Ramos (cell line): ENCODE results near the gene SPAG9.

Source experiments
- in situ Hi-C: fragments of 300-500 bp; cut with MboI; formaldehyde crosslinking; loops from one replicate; pipeline ENCODE4 v1.14.3; 2022; ENCODE audit warnings: low sequenced_read_pairs; ENCODE audit not compliant: unreplicated experiment

SPAG9 gene

DNA sequence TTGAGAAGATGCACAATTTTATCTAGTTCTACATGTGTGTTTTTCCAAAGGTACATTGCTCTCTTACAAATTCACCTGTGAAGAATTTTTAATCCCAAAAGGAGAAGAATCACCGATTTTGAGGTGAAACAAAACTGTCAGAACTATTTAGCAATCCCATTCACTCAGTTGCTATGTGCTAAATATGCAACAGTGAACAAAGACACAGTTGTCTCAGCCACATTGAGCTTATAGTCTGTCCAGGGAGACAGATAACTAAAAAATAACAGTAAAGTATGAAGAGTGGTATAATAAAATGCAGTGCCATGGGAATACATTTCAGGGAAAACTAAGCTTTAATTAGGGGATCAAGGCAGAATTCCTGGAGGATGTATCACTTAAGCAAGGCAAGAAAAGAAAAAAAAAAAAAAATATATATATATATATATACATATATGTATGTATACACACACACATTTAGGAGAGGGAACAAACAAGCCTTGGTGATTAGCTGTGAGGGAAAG lies 110.4 kb downstream of the SPAG9 start:
- in situ Hi-C loops = no loop called here

DNA sequence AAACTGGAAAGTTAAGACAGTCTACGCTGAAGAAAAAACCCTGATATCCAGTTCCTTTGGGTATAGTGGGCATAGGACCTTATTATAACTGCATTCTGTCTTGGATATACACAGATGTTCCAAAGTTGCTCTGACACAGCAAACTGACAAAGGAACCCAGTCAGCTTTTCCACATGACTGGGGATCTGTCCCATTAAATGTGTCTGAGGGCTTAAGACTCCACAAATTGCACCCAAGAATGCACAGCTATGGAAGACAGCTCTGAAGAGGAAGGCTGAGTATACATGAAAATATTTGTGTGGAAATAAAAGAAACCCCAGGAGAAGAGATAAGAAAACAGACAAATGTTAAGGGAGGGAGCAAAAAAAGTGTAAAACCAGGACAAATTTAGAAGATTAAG lies 114.1 kb downstream of the SPAG9 start:
- in situ Hi-C loops = loop anchor here (10.0 kb wide), 1 partner anchor 148 kb away; the partner anchor contains the start of gene NME1

DNA sequence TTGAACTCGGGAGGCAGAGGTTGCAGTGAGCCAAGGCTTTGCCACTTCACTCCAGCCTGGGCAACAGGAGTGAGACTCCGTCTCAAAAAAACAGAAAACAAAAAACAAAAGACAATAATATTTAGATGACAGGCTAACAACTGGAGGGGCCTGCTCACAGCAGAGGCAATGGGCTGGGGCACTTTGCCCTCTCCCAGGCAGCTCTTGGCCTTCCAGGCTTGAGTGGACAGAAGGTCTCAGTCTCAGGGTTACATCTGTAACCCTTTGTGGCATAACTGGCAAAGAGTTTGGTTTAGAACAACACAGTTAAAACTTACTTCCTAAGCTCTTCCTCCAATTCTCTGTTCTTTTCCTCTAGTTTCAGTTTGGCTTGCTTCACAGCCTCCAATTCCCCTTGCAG lies 114.9 kb downstream of the SPAG9 start:
- in situ Hi-C loops = loop anchor here (10.0 kb wide), 1 partner anchor 149 kb away; the partner anchor contains the start of gene NME1

DNA sequence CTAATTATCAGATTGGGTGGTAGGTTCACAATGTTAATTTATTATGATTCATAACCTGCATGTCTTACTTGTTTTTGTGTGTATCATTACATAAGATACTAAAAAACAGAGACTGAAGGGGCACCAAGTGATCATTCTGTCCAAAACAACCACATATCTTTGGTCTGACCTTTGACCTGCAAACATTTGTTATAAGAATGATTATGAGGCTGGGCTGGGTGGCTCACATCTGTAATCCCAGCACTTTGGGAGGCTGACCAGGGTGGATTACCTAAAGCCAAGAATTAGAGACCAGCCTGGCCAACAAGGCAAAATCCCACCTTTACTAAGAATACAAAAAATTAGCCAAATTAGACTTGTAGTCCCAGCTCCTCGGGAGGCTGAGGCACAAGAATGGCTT lies 116.4 kb downstream of the SPAG9 start:
- in situ Hi-C loops = loop anchor here (10.0 kb wide), 1 partner anchor 151 kb away; the partner anchor contains the start of gene NME1

DNA sequence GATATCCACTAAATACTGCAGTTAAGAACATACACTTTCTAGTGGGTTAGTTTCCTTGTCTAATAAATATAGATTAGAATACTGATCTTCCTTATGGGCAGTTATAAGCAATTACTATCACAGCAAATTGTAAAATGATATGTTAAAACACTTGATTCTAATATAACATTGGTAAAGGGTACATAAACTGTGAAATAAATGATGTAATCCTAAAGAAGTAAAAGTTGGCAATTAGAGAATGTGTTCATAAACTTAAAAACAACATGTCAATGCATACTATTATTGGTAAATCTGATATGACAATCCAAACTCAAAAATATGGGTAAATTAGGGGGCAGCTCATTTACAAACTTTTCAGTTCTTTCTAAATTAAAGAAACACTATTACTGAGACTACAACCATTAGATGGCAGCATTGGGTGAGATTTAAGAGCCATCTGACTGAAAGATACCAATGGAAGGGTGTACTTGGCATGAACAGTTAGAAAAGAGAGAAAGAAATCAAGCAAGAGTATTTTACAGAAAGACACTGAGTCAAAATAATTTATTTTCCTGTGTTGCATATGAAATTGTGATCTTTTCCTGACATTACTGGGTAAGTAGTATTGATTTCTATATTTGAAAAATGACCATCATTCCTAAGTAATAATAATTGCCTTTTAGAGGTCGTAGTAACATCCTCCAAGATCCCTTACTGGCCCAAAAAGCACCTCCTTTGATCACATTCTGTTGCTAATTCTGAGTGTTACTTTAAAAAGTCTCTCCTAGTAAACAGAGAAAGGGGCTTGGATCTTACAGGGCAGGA lies 119.6 kb downstream of the SPAG9 start:
- in situ Hi-C loops = loop anchor here (10.0 kb wide), 1 partner anchor 154 kb away; the partner anchor contains the start of gene NME1

DNA sequence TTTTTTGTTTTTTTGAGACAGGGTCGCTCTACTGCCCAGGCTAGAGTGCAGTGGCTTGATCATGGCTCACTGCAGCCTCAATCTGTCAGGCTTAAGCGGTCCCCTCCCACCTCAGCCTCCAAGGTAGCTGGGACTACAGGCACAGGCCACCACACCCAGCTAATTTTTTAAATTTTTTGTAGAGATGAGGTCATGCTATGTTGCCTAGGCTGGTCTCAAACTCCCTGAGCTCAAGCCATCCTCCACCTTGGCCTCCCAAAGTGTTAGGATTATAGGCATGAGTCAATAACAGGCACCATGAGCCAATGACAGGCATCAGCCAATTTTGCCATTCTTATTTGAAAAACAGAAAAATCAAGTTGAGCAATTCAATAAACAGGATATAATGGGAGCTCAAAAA lies 125.0 kb downstream of the SPAG9 start:
- in situ Hi-C loops = no loop called here

DNA sequence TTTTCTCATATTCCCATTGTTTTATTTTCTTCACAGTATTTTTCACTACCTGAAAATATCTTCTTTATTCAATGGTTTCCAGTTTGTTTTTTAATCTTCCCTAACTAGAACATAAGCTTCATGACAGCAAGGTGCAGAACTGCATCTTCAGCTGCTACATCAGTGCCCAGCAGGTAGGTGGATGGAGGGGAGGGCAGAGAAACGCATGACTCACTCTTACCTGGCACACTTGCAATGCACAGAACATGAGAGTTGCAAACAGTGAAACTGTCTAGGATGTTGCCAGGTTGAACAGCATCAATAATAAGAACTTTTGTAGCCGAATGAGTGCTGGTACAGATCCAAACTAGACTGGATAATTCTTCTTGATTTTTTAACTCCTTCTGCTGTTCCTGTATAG lies 127.1 kb downstream of the SPAG9 start:
- in situ Hi-C loops = no loop called here

DNA sequence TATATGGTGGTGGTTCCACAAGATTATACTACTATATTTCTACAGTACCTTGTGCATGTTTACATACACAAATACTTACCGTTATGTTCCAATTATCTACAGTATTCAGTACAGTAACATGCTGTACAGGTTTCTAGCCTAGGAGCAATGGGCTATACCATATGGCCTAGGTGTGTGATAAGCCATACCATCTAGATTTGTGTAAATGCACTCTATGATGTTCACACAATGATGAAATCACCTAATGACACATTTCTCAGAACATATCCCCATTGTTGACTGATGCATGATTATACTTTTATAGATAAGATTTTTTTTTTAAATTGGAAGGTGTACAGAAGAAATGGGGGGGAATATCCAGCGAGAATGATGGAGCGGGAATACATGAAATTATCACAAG lies 131.5 kb downstream of the SPAG9 start:
- in situ Hi-C loops = no loop called here

DNA sequence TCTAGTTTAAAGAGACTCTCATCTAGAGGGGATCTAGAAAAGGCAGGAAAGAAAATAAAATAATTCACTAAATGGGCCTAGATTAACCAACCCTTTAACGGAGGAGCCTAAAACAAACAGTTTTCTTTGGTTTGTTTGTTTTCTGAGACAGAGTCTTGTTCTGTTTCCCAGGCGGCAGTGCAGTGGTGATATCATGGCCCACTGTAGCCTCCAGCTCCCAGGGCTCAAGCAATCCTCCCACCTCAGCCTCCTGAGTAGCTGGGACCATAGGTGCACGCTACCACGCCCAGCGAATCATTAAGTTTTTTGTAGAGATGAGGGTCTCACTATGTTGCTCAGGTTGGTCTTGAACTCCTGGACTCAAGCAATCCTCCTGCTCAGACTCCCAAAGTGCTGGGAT lies 132.2 kb downstream of the SPAG9 start:
- in situ Hi-C loops = no loop called here

DNA sequence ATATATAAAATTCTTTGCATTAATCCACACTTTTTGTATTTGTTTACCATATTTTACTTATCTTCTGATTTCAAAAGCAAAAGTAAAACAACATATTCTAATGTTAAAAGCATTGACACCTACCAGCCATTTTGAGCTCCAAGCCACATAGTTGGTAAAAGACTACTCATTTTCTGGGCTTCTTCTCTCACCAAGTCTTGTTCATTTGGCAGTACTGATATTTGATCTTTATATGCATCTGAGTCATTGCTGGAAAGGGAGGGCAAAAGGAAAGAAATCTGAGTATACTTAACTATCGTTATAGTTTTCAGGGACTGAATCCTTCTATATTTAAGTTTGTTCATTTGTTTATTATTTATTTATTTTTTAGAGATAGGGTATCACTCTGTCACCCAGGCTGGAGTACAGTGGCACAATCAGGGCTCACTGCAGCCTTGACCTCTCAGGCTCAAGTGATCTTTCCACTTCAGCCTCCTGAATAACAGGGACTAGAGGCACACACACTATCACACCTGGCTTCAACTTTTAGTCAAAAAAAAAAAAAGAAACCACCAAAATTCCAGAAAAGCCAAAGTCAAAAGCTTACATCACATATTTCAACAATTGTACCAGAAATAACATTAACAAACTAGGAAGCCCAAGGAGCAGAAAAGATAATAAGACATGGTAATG lies 133.5 kb downstream of the SPAG9 start:
- in situ Hi-C loops = no loop called here

DNA sequence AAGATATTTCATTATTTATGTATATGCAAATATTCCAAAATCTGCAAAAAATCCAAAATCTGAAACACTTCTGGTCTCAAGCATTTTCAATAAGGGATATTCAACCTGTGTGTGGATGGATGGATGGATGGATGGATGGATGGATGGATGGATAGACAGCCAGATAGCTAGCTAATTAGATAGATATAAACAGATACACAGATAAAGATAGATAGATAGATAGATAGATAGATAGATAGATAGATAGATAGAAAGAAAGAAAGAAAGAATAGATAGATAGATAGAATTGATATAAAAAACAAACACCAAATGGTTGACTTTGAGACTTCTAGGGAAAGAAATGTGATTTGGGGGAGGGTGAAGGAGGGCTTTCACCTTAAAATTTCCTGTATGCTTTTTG lies 139.4 kb downstream of the SPAG9 start:
- in situ Hi-C loops = no loop called here

DNA sequence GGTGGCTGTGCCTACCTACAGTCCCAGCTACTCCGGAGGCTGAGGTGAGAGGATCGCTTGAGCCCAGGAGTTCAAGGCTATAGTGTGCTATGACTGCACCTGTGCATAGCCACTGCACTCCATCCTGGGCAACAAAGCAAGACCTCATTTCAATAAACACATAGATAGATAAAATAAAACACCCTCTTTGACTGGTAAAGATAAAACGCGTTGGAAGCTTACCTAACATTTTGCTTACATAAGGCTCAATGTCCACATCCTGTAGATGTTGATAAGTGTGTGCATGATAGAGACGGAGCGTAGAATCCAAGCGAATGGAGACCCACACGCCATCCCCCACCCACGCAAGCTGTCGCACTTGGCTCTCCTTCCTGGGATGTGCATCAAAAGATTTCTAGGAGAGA lies 141.1 kb downstream of the SPAG9 start:
- in situ Hi-C loops = no loop called here

DNA sequence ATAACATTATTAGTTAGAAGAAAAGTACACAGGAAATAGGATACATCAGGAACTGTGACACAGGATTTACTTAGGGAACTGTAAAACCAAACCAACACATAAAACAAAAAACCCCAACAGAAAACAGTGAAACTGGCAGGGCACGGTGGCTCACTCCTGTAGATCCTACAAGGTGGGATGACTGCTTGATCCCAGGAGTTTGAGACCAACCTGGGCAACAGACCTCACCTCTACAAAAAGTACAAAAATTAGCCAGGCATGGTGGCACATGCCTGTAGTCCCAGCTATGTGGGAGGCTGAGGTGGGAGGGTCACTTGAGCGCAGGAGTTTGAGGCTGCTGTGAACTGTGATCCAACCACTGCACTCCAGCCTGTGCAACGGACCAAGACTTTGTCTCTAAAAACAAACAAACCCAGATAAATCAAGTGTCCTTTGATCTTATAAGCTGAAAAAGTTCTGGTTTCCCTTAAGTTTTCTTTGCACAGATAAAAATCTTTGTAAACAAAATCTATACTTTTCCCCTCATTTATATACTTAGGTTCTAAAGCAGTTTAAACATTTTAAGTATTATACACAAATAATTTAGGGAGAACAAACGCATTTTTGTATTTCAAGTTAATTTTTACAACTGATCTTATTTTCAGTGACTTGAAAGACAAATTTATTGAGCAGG lies 143.0 kb downstream of the SPAG9 start:
- in situ Hi-C loops = no loop called here

DNA sequence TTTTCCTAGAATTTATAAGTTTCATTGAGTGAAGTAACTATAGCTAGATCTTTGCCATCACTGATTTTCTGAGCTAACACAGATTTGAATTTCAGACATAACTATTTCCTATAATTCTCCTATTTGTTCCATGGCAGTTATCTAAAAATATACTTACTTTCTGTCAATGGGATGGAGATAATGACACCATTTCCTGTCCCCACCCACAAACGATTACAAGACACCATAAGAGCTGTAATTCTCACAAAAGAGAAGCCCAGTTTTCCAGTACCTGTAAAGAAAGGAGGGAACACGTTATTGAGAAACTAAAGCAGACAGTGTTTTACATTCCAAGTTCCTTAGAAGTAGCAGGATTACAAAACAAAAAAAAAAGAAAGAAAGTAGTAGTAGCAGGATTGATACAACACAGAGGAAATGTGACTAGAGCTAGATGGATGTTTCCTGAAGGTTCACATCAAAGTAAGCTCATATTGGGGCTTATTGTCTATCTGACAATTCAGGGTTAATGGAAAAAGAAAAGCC lies 143.7 kb downstream of the SPAG9 start:
- in situ Hi-C loops = no loop called here

DNA sequence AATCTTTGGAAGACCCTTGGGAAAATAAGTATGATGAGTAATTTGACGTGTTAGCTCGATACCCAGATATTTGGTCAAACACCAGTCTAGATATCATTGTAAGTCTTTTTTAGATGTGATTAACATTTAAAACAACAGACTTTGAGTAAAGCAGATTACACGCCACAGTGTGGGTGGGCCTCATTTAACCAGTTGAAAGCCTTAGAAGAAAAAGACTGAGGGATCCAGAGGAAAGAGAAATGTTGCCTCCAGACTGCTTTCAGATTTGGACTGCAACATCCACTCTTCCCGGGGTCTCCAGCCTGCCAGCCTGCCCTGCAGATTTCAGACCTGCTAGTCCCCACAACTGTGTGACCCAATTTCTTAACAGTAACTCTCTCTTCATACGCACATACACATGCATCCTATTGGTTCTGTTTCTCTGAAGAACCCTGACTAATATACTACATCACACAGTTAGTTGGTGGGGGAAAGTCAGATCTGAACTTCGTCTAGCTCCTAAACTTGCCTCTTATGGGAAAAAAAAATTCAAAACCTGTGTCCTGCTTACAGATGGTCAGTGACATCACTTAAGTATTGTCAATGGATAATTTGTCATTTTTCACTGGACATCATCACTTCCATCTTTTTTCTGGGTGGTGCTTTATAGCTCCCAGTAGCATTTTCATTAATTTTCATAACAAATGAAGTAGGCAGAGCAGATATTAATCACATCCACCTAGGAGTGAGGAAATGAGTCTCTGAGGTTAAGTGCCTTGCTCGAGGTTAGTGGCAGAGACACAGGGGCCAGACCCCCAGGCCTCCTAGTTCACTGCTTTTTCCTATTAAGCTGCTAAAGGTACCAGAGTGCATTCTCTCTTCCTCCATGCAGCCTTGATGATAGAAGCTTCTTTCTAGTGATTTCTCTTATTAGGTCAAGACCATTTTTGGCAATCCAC lies 146.8 kb downstream of the SPAG9 start:
- in situ Hi-C loops = no loop called here

DNA sequence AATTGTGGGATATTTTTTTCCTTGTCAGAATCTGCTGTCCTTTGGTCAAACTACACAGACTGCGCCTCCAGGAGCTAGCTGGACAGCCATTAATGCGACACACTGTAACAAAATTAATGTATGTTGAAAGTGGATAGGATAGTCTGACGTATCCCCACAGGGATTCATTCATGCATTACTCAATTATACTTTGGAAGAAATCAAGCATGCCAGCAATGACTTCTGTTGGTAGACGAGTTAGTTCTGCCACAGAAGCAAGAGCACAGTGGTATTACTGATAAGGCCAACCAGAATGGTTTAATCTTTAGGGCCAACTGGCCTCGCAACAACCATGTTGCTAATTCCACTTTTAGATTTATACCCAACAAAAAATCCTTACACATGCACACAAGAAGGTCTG lies 148.1 kb downstream of the SPAG9 start:
- in situ Hi-C loops = no loop called here

DNA sequence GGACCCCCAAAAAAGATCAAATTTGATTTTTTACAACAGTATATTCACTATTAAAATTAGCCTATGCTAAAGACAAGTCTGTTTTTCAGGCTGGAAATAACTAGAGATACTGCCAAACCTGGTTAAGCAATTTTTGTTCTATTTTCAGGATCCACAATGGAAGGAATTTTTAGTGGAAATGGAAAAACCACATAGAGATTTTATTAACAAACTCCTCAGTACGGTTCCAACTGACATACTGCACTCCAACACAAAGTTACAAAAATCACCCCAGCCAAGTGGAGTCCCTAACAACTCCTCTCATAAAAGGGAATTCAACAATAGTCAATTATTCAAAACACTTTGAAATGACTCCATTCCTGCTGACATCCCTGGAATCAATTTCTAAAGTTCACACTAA lies 152.9 kb downstream of the SPAG9 start:
- in situ Hi-C loops = no loop called here

DNA sequence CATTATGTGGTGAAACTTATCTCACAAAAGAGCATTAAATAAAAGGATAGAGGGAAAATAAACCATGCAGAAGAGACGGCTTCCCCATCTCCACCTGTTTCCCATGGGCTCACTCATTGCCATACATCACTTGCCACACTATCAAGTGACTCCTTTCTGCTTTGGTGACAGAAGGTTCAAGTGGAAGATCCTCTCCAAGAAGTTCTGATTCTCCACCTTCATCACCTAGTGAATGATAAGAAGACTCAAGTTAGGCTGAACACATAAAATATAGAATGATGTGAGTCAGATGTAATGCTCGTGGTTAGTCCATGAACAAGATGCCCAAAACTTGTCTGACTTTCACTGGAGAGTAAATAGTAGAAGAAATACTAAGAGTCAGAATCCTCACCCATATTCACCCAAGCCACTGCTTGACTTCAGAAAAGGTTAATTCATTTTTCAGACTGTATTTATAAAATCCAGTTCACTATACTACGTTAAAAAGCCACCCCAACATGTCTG lies 154.5 kb downstream of the SPAG9 start:
- in situ Hi-C loops = no loop called here

DNA sequence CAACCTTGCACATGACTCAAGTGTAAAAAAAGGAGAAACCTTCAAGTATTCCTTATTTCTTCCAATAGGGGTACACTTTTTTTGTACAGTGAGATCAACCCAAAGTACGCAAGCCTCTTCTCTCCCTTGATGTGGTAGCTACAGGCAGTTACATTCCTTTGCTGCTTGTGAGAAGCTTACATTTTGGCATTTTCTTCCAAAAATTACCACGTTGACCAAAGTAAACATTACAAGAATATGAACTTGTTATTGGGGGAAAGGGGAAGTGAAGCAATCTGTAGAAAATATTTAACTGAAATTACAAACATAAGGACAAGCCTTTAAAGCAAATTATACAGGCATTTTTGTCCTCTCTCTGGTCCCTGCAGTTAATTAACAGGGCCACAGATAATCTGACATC lies 157.5 kb downstream of the SPAG9 start:
- in situ Hi-C loops = no loop called here
